Brain pericyte (primary cell): ENCODE measurements around the gene RNF31.
"Not testable (repeated sequence)": the region's sequence is repeated elsewhere in the genome, so short reads cannot be mapped to it uniquely, and the experiment has no call there.

ENCODE experiments used
- DNase-seq: peaks from one replicate; pipeline ENCODE4 v3.0.0-alpha.2; 2012; ENCODE audit warnings: low read depth, low spot score

RNF31 gene

GRCh38 chr14:24146978-24147760 lies at the start of gene RNF31:
RNF31 (plus strand) TSS chr14:24147498; CDS start chr14:24147699, 201 bp downstream.
- peak; percentile 93 for DNase-seq

- DNase-seq: no peak
Observed at GRCh38 chr14:24098229-24098926, 48.9 kb upstream of the RNF31 start.

GRCh38 chr14:24098927-24099813 lies 48.1 kb upstream of the RNF31 start:
- no peak for DNase-seq

- no peak for DNase-seq
Observed at GRCh38 chr14:24100197-24100981, 46.9 kb upstream of the RNF31 start.

GRCh38 chr14:24100982-24101494 lies 46.3 kb upstream of the RNF31 start:
- DNase-seq: no peak

- no peak for DNase-seq
Observed at GRCh38 chr14:24102357-24103048, 44.8 kb upstream of the RNF31 start.

- DNase-seq: no peak
Observed at GRCh38 chr14:24103451-24103850, 43.8 kb upstream of the RNF31 start.

- not testable (repeated sequence) for DNase-seq
Observed at GRCh38 chr14:24105609-24106239, 41.6 kb upstream of the RNF31 start.

- DNase-seq: no peak
Observed at GRCh38 chr14:24106672-24107271, 40.5 kb upstream of the RNF31 start.

- DNase-seq: no peak
Observed at GRCh38 chr14:24108336-24108874, 38.9 kb upstream of the RNF31 start.

- no peak for DNase-seq
Observed at GRCh38 chr14:24110060-24110459, 37.2 kb upstream of the RNF31 start.

- DNase-seq: no peak
Observed at GRCh38 chr14:24110523-24110922, 36.8 kb upstream of the RNF31 start.

- no peak for DNase-seq
Observed at GRCh38 chr14:24113379-24113800, 33.9 kb upstream of the RNF31 start.

- DNase-seq: no peak
Observed at GRCh38 chr14:24113801-24114531, 33.3 kb upstream of the RNF31 start.

GRCh38 chr14:24114532-24115421 lies 32.5 kb upstream of the RNF31 start, which contains the start of the genes DCAF11 and NRL:
DCAF11 (plus strand) TSS chr14:24114777; CDS start chr14:24115595, 818 bp downstream.
NRL (minus strand) TSS chr14:24114949; CDS start chr14:24082848, 32,101 bp downstream.
- peak; percentile 99 for DNase-seq

GRCh38 chr14:24115422-24116127 lies 31.7 kb upstream of the RNF31 start:
- no peak for DNase-seq
